Activated CD8-positive, alpha-beta memory T cell treated with anti-CD3 and anti-CD28 coated beads for 48 hours (primary cell): ENCODE measurements around the gene EXOSC7.
"Not testable (repeated sequence)": the region's sequence is repeated elsewhere in the genome, so short reads cannot be mapped to it uniquely, and the experiment has no call there.

Source experiments
- DNase-seq, 3 experiments: peaks; one replicate each; pipeline ENCODE4 v3.0.0-alpha.2; 2020; ENCODE audit warnings: low read depth in 2 of 3, low spot score in 2 of 3

Gene EXOSC7

DNA sequence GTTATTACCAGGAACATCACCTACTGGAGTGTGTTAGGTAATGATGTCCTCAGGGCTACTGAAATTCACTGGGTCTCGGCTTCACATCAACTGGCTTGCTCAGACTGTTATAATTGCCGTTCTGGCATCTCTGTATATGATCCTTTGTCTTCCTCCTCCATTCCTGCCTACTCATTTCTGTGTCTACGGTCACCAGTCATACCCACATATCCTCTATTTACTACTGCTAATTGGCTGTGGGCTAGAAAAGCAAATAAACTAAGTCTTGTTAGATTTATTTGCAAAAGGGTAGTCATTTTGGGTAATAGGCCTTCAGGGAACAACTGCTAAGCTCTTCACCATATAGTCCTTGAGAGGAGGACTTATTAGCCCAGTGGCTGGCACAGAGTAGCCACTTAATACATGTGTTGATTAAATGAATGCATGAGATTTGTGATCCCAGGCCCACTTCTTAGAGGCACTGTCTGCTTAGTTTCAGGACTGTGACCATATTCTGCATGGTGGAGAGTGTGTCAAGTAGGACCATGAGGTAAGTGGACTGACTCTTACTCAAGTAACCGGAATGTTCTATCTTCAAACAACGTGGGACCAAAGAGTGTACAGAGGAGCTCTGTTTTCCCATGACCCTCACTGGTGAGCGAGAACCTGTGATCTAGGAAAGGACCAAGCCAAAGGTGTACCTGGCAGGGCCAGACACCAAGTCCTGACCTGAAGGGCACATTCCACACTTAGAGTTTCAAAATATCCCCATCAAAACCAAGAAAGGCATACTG, 13.2 kb upstream of the EXOSC7 start:
- no peak for DNase-seq

DNA sequence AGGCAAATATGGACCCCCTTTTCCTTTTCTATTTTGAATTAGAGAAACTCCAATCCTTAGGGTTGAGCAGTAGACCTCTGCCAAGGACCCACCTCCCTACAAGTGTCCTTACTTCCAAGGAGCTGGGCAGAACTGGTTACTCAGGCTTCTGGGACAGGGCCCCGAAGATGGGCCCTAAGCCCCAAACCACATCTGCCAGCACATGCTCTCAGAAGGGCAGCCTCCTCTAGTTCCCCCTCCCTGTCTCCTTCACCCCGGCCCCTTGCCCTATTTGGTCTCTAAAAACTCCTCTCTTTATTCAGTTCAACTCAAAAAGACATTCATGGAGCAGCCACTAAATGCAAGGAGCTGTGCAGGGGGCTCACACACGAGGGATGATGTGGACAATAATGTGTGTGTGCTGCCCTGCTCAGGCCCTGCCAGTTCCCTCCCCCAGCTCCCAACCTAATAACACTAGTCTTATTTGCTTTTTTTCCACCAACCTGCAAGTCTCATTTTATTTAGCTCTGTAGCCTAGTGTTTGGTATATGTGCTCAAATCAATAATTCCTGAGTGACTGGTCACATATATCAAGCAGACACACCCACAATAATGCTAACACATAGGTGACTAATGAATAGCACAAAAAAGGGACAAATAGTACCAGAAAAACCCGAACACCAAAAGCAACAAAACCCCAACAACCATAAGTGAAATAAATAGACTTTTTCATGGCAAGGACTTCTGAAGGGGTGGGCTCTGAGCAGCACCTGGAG, 12.3 kb upstream of the EXOSC7 start:
- DNase-seq = no peak

DNA sequence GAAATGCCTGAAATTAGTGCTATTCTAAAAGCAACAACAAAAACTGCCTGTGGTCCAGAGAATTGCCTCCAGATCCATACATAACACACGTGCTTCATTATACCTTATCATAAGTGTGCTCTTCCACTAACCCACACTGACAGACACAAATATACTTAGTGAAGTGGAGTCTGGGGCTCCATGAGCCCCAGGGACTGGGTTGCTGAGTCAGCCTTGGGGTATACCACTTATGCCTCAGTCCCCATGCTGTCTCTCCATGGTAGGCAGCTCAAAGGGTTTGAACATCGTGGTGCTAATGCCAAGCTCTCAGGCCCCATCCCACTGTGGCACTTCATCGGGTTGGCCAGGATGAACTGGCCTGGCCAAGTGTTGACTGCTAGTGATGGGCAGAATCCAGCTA, 10.9 kb upstream of the EXOSC7 start:
- DNase-seq = no peak

DNA sequence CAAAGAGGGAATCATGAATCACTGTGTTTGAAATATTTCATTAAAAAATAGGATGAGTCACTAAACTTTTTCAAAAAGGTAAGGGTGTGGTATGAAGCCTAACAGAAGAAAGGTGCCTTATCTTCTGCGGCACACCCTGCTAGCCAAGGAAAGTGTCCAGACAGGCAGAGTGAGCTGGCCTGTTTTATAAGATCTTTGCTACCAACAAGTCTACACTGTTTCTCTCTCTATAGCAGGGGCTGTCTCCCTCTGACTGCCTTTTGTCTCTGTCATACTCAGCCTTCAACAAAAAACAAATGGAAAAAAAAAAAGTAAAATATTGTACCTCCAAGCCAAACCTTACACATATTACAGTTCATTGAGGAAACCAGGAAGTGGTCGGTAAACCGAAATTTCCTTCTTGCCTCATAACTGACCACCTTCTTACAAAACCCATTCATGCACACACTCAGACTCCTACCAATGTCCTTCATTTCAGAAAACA, 9.2 kb upstream of the EXOSC7 start:
- no peak for DNase-seq

DNA sequence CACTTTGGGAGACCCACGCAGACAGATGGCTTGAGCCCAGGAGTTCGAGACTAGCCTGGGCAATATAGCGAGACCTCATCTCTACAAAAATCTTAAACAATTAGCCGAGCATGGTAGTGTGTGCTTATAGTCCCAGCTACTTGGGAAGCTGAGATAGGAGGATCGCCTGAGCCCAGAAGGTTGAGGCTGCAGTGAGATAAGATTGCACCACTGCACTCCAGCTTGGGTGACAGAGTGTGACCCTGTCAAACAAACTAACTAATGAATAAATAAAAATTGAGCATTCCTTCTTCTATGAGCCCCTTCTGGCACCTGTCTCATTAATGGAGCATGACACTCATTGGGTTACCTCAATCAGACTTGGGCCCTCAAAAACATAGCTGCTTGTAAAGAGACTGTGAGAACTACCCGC, 7.6 kb upstream of the EXOSC7 start:
- DNase-seq = no peak

DNA sequence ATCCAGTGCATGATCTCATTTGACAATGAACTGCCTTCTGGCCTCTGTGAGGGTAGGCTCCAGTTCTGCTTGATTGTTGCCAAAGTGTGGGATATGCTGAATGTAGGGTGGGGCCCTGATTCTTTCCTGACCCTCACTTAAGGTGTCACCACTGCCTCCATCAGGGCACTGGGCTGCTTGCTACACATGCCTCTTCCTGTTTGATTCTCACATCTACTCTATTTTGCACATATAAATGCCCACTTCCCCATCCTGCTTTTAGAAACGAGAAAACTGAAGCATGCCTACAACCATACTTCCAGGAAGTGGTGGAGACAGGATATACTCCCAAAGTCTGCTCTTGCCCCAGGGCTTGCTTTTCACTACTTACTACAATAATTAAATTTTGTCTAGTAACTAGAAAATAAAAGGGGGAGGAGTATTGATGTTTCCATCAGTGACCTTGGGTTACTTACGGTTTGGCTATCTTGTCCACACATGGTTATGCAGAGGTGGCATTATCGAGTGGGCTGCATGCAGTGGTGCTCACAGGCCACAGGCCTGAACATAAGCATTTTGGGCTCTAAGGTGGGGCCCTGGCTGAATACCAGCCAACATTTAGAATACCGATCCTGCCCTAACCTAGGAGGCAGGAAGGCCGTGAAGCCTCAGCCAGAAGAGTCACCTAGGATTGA, 6.8 kb upstream of the EXOSC7 start:
- DNase-seq = no peak

DNA sequence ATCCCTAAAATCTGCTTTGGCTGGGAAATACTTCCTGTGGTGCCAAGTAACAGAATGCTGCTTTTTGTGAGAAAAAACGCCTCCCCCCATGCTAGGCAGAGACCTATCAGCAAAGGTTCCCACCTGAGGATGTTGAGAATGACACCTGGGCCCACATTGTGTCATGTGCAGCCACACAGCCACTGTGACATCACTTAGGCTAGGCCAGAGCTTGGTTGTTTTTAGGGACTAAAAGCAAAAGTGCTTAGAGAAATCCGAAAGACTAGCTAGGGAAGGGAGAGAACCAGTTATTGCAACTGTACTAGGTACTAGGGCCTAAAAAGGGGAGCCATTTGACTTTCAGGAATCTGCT, 6.2 kb upstream of the EXOSC7 start:
- no peak for DNase-seq

DNA sequence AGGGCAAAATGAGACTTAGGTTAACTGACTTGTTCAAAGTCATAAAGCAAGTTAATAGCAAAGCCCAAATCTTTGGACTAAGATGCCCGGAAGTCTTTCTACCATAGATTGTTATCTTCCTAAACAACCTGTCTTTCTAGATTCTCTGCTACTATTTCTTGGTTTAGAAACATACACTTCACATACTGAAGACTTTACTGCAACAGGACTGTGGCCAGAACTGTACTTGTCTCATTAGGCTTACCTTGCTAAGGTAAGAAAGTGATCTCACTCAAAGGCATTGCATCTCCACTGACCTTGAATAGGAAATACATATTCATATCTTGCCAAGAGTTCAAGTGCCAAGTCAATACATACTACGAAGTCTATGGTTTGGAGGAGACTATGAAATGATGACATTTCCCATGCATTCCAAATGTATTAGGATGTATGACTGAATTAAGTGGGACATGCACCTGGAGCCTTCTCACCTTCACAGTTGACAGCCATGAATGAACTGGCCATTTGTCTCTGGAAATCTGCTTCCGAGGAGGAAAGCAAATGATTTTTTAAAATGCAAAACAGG, 5.0 kb upstream of the EXOSC7 start:
- no peak for DNase-seq

DNA sequence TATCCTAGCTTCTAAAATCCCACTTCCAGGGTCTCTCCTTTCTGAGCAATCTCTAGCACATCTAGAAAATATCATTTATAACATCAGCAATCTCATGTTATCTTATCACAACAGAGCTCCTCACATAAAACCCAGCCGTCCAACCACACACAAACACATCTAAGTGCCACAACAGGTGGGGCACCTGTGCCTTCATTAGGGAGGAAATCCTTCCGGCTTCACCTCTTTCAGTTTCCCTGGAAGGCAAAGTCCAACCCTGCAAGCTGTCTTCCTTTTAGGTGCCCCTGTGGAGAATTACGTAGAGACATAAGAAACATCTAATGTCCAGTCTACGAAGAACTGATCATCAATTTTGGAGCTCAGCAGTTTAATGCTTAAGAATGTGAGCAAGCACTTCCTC, 1.6 kb upstream of the EXOSC7 start:
- no peak for DNase-seq

DNA sequence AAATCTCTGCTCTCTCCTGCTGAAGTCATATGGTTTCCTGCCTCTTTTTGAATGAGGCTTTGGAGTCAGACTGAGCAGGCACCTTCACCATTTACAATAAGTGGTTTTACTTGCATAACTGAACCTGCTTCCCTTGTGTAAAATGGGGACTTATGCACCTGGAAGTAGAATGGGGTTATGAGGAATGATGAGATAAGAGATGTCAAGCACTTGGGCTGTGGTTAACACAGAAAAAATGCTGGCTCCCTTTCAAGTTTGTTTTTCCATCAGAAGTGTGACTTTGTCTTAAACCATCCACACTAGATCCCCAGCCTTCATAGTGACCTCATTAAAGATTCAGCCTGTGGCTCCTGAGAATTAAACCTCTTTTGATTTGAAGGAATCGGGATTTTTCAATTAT, 5.2 kb downstream of the EXOSC7 start:
- no peak for DNase-seq

DNA sequence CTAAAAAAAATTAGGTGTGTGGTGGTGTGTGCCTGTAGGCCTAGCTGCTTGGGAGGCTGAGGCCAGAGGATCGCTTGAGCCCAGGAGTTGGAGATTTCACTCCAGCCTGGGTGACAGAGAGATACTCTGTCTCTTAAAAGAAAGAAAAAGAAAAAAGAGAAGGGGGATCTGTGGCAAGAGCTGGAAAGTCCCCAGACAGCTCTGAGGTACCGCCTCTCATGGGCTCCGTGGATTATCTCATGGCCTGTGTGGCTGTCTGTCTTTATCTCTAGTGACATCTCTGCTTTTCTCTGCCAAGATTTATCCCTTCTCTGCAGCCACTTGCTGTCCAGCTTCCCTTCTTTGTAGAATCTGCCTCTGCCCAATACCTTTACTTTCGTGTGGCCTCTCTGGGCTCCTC, 5.7 kb downstream of the EXOSC7 start:
- DNase-seq = no peak

DNA sequence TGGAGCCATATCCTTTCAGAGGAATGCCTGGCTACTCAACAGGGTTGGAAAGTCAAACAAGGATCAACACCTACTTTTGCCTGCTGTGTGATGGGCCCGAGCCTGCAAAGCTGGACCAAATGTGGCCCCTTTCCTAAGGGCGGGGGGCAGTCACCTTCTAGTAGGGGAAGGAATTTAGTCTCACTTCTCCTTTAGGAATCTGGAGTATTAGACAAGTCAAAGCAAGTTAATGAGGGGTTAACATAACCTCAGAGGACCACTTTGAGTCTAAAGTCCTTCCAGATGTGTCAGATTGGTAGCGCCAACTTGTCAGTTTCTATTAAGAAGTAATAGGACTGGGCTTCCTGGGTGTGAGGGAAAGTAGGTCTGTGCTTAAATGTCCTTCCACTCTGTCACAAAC, 6.8 kb downstream of the EXOSC7 start:
- no peak for DNase-seq

DNA sequence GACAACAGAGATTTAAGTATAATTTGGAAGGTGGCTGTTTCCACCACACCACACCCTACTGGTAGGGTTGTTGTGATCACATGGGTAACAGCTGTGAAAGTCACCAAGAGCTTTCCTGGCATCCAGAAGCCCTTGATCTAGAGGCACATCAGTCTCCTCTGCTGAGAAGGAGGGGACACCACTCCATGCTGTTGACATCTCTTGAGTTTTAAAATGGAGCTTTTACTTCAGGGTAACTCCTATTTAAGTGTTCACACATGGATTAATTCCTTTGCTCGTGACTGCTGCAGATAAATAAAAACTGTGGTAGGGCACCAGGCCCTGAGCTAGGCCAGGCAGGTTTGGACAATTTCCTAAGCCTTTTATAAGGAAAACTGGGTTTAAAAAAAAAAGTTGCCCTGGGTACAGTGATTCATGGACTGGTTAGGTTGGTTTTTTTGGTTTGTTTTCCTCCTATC, 7.5 kb downstream of the EXOSC7 start:
- DNase-seq = no peak

DNA sequence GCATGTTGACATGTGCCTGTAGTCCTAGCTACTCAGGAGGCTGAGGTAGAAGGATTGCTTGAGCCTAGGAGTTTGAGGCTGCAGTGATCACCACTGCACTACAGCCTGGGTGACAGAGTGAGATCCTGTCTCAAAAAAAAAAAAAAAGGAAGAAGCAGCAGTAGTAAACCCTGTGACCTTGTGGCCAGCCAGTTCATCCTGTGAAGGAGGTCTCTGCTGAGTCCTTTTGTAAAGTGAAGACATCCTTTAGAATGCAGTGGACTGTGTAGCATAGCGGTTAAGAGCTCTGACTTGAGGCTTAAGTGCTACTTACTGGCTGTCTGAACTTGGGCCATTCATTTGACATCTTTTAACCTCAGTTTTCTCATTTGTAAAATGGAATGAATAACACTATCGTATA, 8.3 kb downstream of the EXOSC7 start:
- no peak for DNase-seq

DNA sequence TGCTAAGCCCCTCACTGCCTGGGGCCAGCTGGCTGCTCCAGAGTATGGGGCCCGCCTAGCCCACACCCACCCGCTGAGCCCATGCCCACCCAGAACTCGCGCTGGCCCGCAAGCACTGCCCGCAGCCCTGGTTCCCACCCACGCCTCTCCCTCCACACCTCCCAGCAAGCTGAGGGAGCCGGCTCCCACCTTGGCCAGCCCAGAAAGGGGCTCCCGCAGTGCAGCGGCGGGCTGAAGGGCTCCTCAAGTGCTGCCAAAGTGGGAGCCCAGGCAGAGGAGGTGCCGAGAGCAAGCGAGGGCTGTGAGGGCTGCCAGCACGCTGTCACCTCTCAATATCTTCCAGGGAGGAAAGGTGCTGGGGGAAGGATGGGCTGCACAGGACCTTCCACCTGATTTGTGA, 10.3 kb downstream of the EXOSC7 start:
- DNase-seq = not testable (repeated sequence)

DNA sequence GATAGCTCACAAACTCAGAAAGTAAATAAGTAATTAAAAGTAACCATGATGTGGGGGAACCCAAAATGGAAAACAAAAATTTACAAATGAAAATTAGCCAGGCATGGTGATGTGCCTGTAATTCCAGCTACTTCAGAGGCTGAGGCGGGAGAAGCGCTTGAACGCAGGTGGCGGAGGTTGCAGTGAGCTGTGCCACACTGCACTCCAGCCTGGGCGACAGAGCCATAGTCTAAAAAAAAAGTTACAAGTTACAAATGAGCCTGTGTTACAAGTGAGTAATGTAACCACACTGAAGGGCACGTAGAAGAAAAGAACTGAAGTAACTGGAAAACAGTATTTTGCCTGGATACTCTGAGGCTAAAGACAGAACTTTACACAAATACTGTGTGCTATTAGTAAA, 11.3 kb downstream of the EXOSC7 start:
- no peak for DNase-seq

DNA sequence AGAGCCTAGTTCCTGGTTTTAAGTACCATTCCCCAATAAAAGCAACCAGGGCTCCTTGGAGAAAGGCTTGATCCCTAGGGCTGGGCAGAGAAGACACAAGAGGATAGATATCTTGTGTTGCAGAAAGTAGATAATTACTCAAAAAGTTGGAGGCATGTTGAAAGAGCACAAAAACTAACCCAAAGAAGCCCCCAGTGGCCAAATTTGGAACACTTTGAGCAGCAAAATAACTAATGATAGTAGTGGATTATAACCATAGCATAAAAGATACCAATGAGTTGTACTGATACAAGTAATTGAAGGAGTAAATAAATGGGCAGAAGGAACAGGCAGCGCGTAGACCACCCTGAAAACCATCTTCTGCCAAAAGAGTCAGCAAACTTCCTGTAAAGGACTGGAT, 12.0 kb downstream of the EXOSC7 start:
- DNase-seq = no peak

DNA sequence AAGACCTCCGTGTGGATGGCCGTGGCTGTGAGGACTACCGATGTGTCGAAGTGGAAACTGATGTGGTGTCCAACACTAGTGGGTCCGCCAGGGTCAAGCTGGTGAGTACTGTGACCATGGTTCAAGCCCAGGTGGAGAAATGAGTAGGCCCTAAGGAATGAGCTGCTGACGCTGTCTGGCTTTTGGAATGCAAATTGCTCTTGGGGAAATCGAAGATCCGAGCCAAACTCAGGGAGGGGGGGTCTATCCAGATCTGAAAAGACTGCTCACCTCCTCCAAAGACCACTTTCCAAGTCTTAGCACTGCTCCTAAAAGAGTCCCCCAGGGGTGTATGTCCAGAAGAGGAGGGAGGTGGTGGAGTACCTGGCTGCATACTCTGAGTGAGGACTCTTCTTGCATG, 13.1 kb downstream of the EXOSC7 start:
- no peak for DNase-seq

DNA sequence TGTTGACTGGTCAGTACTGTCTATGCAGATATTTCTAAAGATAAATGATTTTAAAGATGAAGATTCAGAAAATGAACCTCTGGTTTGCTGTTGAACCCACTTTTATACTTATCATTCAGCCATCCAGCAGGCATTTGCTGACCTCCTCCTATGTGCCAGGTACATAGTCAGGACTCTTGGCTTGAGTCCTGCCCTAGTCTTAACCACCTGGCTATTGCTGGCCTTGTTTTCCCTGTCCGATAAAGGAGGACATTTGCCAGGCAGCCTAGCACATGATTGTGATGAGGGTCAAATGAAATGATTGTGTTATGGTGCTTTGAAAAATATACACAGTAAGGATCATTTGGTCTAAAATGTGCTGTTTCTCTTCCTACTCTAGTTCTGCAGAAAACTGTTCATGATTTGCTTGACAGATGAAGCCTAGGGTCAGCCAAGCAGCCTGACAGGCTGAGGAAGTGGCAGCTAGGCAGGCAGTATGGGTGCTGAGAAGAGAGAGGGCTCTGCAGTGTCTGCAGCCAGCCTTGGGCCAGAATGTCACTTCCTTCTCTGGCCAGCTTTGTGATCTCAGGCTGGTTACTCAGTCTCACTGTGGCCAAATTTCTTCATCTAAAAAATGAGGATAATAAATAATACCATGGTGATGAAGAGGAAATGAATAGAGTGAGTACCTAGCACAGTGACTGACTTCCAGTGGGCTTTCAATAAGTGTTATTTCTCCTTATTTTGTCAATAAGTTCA, 13.8 kb downstream of the EXOSC7 start:
- DNase-seq = no peak

DNA sequence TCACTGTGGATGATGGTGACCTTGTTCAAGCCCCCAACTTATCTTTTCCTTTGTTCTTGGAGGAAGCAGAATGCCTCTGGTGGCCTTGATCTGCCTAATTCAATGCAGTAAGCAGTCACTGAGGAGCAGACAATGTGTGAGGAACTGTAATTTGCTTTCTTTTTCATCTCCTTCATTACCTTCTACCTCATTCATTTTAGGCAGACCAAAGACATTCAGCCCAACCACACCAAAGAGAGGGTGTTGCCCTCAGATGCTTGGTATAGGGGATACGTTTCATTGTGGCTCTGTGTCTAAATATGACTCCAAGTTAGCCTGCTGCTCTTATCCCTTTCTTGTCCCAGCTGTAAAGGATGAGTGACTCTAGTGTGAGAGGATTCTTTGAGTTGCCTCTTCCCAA, 15.3 kb downstream of the EXOSC7 start:
- DNase-seq = no peak
